Inferior parietal cortex (tissue), 1 donor: ENCODE data around the gene GTF2H4.

Experiments
- DNase-seq: peaks from one replicate; pipeline ENCODE4 v3.0.0-alpha.2; 2016; ENCODE audit errors: extremely low spot score

GTF2H4 gene

GRCh38 chr6:30882759-30883684, 25.0 kb upstream of the GTF2H4 start:
- DNase-seq, result no peak

DNA sequence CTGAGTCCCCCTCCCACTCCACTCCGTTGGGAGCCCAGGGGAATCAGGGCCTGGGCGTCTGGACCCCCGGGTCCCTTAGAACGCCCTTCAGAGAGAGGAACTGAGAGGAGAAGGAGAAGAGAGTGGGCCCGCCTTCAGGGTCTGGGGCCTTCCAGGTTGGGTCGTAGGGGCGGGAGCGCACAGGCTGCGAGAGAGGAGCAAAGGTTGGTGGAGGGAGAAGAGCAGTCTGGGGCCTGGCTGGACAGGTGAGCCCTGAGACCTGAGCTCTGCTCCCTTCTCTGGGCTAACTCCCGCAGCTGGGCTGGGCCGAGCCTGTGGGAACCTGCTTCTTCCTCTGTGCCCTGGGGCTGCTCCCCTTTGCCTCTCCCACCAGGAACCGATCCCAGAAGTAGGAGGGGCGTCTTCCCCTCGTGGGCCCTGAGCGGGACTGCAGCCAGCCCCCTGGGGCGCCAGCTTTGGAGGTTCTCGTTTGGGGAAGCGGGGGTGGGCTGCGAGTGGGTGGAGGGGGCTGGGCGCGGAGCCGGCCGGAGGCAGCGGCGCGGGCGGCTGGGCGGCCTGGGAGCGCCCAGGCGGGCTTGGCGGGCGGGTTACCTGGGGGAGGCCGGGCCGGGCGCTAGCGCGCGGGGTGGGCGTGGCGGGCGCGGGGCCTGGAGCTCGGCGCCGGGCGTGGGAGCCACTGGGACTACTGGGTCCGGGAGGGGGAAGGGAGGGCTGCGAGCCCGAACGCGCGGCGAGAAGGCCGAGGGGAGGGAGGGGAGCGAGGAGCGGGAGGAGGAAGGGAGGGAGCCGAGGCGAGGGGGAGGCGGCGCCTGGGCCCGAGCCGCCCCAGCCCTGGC, 24.1 kb upstream of the GTF2H4 start, which contains the start of gene DDR1:
Gene DDR1, plus strand, starts transcription at position 835 of the 836 bp plus-strand sequence. CDS start 4,211 bp downstream, outside the sequence.
- no peak for DNase-seq

DNA sequence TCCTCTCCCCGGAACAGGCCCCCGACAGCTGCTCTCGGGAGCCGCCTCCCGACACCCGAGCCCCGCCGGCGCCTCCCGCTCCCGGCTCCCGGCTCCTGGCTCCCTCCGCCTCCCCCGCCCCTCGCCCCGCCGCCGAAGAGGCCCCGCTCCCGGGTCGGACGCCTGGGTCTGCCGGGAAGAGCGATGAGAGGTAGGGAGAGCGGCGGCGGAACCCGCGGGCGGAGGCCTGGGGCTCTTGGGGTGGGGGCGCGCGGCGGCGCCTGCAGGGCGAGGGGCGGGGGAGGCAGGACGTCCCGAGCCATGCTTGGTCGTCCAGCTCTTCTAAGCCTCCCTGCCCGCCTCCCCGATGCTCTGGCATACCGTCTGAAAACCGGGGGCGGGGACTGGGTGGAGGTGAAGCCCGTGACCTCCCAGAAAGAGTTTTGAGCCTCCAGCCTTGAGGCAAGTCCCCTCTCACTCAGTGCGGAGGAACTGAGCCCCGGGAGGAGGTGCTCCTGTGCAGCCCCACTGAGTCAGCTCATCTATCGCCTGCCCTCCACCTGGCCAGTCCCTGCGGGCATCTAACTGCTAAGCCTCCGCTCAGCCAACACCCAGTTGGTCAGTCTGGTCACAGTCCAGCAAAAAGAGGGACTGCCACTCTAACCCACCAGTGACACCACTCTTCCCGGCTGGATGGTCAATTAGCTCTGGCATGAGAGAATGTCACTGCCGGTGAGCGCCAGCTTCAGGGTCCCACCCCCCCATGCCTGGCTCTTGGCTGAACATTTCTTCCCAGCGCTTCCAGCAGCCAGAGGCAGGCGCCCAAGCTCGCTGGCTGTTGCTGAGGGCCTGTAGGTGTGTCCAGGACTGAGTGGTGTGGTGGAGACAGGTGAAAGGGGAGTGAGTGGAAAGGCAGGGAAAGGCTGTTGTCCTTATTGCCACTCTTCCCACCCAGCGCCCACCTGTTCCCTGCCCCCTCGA, 23.2 kb upstream of the GTF2H4 start:
- DNase-seq, result no peak

DNA sequence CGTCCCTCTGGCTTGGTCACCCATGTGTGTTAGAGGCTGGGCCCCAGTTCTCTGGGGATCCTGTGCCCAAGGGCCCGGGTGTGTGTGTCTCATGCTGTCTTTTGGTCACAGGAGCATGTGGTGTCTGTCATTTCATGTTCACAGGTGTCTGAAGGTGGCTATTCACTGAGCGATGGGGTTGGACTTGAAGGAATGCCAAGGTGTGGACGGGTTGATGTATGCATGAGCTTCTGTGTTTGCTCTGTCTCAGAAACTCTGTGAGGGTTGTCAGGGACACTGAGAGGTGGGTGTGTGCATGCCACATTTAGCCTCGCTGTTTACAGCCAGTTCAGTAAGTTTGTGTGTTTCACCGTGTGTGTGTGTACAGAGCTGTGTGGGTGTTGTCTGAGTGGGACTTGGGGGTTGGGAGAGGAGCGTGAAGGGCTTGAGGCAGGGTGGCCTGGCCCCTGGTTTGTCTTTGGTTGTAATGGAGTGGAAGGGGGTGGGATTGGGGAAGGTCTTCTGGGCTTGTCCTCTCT, 22.5 kb upstream of the GTF2H4 start:
- DNase-seq, result no peak

DNA sequence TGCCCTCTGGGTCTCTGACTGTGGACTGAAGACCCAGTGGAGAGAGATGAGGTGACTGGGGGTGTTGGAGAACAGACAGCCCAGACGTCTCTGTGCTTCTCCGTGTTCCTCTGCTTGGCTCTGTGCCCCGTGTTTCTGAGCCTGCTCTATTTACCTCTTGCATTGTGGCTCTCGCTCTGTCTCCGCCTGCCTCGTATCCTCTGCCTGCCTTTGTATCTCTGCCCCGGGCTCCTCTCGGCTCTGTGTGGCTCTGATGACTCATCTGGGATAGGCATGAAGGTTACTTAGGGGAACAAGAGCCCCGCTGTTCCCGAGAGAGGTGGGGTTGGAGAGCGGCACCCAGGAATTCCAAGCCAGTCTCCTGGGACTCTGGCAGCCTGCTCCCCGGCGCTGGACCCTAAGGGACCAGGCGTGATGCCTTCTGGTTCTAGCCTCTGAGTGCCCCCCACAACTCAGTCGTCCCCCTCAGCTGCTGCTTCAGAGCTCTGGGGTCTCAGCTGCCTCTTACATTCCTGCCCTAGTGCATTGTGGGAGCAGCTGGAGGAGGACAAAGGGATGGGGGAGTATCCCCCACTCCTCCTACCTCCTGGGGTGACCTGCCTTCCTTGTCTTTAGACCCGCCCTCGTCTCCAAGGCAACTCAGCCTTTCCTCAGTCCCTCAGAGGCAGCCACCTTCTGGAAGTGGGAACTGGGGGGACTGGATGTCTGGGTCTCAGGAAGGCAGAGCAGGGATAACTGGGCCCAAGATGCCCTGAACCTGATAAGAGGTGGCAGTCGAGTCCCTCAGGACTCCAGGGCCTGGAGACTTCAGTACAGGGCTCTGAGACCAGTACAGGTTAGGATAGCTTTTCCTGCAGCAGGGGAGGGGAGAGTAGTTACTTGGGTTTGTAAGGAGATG, 21.8 kb upstream of the GTF2H4 start:
- DNase-seq, result no peak

DNA sequence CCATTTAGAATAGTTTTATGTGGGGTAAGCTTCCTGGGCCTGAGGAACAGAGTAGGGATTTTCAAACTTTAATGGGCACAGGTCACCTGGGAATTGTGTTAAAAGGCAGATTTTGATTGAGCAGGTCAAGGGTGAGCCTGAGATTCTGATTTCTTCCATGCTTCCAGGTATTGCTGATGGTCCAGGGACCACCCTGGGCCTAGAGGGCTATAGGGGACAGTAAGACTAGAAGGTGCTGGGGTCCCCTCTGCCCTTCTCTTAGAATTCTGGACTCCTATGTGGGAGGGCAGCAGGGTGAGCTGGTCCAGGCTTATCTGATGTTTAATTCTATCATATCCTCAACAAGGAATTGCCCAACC, 21.1 kb upstream of the GTF2H4 start:
- DNase-seq, result no peak

DNA sequence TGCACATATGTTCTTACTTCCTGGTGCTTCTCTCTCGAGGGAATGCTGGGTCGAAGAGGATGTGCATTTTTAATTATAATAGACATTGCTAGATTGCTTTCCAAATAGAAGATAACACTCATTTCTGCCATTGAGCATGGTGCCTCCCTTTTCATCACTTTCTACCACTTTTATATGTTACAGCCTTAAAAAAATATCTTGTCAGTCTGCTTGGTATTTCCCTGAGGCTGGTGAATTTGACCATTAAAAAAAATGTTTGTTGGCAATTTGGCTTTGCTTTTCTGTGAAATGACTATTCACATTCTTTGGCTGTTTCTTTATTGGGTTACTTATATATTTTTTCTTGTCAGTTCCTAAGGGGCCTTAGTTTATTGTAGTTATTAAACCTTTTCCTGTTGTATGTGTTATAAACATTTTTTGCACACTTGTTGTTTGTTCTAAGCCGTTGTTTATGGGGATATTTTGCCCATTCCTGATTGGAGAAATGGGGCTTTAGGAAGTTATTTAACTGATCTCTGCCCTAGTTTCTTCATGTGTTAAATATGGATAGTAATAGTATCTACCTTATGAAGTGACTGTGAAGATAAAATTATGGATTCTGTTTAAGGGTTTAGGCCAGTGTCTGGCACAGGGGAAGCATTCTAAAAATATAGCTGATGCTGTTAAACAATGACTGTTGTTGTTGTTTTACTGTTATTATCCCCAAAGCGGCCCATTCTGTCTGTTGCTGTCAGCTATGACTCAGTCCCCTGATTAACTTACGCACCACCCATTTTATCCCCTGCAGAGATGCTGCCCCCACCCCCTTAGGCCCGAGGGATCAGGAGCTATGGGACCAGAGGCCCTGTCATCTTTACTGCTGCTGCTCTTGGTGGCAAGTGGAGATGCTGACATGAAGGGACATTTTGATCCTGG, 19.8 kb upstream of the GTF2H4 start:
- DNase-seq, result no peak

GRCh38 chr6:30888816-30889495, 19.1 kb upstream of the GTF2H4 start:
- DNase-seq, result no peak

GRCh38 chr6:30889496-30889885, 18.5 kb upstream of the GTF2H4 start:
- no peak for DNase-seq

DNA sequence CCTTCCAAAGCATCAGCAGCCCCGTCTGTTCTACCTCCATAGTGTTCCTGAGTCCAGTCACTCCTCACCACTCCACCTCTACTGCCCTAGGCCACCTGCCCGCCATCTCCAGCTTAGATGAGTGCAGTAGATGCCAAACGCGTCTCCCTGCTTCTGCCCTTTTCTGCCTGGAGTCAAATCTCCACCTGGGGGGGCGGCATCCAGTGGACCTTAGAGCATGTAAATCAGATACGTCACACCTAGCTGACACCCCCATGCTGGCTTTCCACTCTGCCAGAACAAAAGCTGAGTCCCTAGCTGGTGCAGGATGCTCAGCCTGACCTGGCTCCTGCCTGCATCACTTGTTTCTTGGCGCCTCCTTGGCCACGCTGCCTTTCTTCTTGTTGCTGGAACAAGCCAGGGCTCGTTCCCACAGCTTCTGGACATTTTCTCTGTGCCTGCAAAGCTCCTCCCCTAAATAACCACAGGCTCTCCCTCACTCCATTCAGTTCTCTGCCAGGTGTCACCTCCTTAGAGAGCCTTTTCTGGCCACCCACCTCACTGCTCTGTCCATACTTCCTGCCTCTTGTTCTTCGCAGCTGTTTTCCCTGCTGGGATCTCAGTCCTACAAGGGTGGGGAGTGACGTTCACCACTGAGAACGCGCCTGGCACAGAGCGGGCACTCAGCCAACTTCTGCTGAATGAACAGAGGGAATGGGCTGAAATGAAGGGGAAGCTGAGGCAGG, 17.9 kb upstream of the GTF2H4 start:
- peak; percentile 82 for DNase-seq

DNA sequence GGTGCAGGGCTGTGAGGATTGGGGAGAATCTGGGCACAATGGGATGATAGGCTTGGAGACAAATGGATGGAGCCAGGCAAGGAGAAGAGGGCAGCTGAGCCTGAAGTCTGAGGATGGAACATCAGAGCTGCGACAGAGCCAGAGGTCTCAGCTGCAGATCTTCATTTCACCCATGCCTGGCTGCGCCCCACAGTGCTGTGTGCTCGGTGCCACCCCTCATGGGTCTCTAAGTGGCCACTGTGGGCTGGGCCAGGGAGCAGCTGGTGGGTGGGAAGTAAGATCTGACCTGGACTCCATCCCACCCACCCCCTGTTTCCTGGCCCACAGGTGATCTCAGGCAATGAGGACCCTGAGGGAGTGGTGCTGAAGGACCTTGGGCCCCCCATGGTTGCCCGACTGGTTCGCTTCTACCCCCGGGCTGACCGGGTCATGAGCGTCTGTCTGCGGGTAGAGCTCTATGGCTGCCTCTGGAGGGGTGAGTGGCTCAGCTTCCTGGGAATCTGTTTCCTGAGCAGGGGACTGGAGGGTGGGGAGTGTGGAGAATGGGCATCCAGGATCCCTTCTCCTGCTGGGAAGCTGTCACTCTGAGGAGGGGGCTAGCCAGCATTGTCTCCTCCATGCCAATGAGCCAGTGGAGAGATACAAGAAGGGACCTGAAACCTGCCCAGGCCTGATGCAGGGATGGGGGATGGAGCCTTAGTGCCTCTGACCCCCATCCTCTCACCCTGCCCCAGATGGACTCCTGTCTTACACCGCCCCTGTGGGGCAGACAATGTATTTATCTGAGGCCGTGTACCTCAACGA, 17.2 kb upstream of the GTF2H4 start:
- no peak for DNase-seq

DNA sequence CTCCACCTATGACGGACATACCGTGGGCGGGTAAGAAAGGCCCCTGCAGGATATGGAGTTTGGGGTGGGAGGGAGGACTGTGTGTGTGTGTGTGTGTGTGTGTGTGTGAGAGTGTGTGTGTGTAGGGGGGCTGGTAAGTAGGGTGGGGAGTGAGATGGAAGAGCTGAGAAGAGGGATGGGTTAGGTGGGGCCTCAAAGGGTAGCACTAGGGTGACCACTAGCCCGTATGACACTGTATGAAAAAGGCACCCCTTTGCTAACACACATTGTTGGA, 16.6 kb upstream of the GTF2H4 start:
- no peak for DNase-seq

- DNase-seq, result no peak
Measured at GRCh38 chr6:30891816-30892538, 16.0 kb upstream of the GTF2H4 start.

DNA sequence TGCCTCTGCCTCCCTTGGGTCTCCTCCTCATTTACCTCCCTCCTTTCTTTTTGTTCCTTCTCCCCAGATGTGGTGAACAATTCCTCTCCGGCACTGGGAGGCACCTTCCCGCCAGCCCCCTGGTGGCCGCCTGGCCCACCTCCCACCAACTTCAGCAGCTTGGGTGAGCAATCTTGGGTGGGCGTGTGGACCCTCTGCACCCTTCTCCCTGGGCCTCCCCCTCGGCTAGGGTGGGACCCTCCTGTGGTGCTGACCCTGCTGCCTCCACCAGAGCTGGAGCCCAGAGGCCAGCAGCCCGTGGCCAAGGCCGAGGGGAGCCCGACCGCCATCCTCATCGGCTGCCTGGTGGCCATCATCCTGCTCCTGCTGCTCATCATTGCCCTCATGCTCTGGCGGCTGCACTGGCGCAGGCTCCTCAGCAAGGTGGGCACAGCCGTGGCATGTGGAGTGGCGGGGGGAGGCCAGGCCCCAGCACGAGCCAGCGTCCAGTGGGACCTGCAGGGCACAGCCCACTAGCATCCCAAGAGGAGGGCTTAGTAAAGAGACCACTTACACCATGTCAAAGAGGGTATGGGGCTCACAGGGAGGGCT, 14.9 kb upstream of the GTF2H4 start:
- no peak for DNase-seq

DNA sequence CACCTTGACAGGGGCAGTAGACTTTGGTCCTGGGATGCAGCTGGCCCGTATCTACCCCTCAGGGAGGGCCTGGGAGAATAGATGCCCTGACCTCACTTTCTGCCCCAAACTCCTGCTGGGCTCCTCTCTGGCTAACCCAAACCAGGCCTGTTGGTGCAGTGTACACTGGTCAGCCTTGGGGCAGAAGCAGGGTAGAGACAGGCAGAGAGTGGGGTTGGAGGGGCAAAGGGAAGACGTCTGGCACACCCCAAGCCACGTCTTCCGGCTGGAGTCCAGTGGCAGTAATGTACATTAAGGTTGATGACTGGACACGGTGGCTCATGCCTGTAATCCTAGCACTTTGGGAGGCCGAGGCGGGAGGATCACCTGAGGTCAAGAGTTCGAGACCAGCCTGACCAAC, 14.3 kb upstream of the GTF2H4 start:
- DNase-seq, result no peak

DNA sequence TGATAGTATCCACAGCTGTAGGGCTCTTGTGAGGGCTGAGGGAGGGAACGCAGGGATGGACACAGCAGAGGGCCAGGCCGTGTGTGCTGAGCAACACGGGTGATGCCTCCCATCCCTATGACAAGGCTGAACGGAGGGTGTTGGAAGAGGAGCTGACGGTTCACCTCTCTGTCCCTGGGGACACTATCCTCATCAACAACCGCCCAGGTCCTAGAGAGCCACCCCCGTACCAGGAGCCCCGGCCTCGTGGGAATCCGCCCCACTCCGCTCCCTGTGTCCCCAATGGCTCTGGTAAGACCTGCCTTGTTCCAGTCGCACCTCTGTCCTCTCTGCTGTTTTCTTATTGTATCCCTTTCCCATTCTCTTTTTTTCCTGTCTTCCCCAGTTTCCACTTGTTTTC, 13.6 kb upstream of the GTF2H4 start:
- no peak for DNase-seq
